Activated CD8-positive, alpha-beta T cell treated with anti-CD3 and anti-CD28 coated beads for 36 hours (primary cell): ENCODE results near the gene IL22RA1. TPM values are rescaled to one million over a fixed set of nuclear protein-coding genes. Genes with fewer than 3 reads are reported as not detected.

Experiments
- ATAC-seq: fragments of 200-7000 bp; cut with Tn5 transposase; one replicate; pipeline ENCODE4 v1.10.0; 2021; ENCODE audit warnings: mild to moderate bottlenecking, moderate library complexity
- CTCF ChIA-PET: fragments of 350-600 bp; sonication (Branson Sonifier 250); formaldehyde crosslinking; loops from one replicate; lab custom pipeline; 2021; ENCODE audit warnings: antibody characterized with exemption; lab: Charles Lee
- POLR2A ChIA-PET: fragments of 350-600 bp; sonication (Branson Sonifier 250); formaldehyde crosslinking; loops from one replicate; lab custom pipeline; 2021; ENCODE audit warnings: antibody characterized with exemption; lab: Charles Lee
- DNase-seq: peaks from one replicate; pipeline ENCODE4 v3.0.0-alpha.2; 2020
- H3K27ac Mint-ChIP-seq: one replicate; pipeline ENCODE4 v1.8.0; 2021; ENCODE audit warnings: mild to moderate bottlenecking, mixed read lengths
- H3K27me3 Mint-ChIP-seq: one replicate; pipeline ENCODE4 v1.8.0; 2021; ENCODE audit warnings: mixed read lengths
- H3K36me3 Mint-ChIP-seq: one replicate; pipeline ENCODE4 v1.8.0; 2021; ENCODE audit warnings: low read depth, mixed read lengths
- H3K4me1 Mint-ChIP-seq: one replicate; pipeline ENCODE4 v1.8.0; 2021; ENCODE audit warnings: low read depth, mixed read lengths
- H3K4me3 Mint-ChIP-seq: one replicate; pipeline ENCODE4 v1.8.0; 2021; ENCODE audit warnings: mild to moderate bottlenecking, moderate library complexity, mixed read lengths
- H3K9me3 Mint-ChIP-seq: one replicate; pipeline ENCODE4 v1.8.0; 2021; ENCODE audit warnings: mixed read lengths
- CTCF ChIP-seq: fragments of 200-600 bp; IDR thresholded peaks from one replicate; pipeline ENCODE4 v1.8.0; 2022; ENCODE audit warnings: antibody characterized with exemption, mild to moderate bottlenecking
- intact Hi-C: fragments of 100-400 bp; cut with micrococcal nuclease; formaldehyde crosslinking; loops from one replicate; pipeline ENCODE4 v1.10.0; 2022
- total RNA-seq, 2 experiments: library from RNA; stranded (reverse); gene quantifications; one replicate each; pipeline ENCODE4 v1.2.3, GENCODE V29; 2021

Gene IL22RA1
- total RNA-seq, 2 experiments from 2014 or later, result not detected

- intact Hi-C loops, result no loop called here
- no peak for TF ChIP-seq CTCF
- H3K4me3 Mint-ChIP-seq, result no peak overlapping the region
- DNase-seq (no peak), ATAC-seq (no peak)
- POLR2A ChIA-PET, result no interaction called here
- no peak overlapping the region for H3K27ac Mint-ChIP-seq
- CTCF ChIA-PET, result interaction anchor here (1.3 to 3.7 kb wide), 2 partner anchors 11 to 12 kb away, joined by 4 to 22 read pairs; no protein-coding TSS in a partner anchor
- H3K9me3 Mint-ChIP-seq, result no peaks in the 10 kb centered on the region
- H3K36me3 Mint-ChIP-seq, result peaks cover 13% of the 10 kb centered on the region
- no peaks in the 10 kb centered on the region for H3K27me3 Mint-ChIP-seq
- H3K4me1 Mint-ChIP-seq, result no peaks in the 10 kb centered on the region
Measured at GRCh38 chr1:24162201-24162600, 19.3 kb upstream of the IL22RA1 start.

- no peak for TF ChIP-seq CTCF
- POLR2A ChIA-PET, result interaction anchor here (0.6 kb wide), 1 partner anchor 663 kb away, joined by 3 read pairs; no protein-coding TSS in a partner anchor
- CTCF ChIA-PET, result interaction anchor here (1.3 kb wide), 1 partner anchor 11 kb away, joined by 4 read pairs; no protein-coding TSS in a partner anchor
- intact Hi-C loops, result no loop called here
- no peaks in the 10 kb centered on the region for H3K4me1 Mint-ChIP-seq
- H3K36me3 Mint-ChIP-seq, result peaks cover 13% of the 10 kb centered on the region
- H3K27me3 Mint-ChIP-seq, result no peaks in the 10 kb centered on the region
- no peak overlapping the region for H3K4me3 Mint-ChIP-seq
- no peaks in the 10 kb centered on the region for H3K9me3 Mint-ChIP-seq
- DNase-seq (no peak), ATAC-seq (no peak)
- H3K27ac Mint-ChIP-seq, result no peak overlapping the region
Measured at GRCh38 chr1:24161270-24161669, 18.3 kb upstream of the IL22RA1 start.

- no peak for TF ChIP-seq CTCF
- H3K36me3 Mint-ChIP-seq, result peaks cover 6% of the 10 kb centered on the region
- intact Hi-C loops, result no loop called here
- H3K4me3 Mint-ChIP-seq, result no peak overlapping the region
- no peak overlapping the region for H3K27ac Mint-ChIP-seq
- ChIA-PET CTCF (interaction anchor here (0.6 to 1.9 kb wide), 3 partner anchors 9 to 232 kb away, joined by 4 to 6 read pairs (median 4); no protein-coding TSS in a partner anchor), POLR2A (no interaction called here)
- no peaks in the 10 kb centered on the region for H3K4me1 Mint-ChIP-seq
- no peaks in the 10 kb centered on the region for H3K9me3 Mint-ChIP-seq
- H3K27me3 Mint-ChIP-seq, result no peaks in the 10 kb centered on the region
- ATAC-seq (no peak), DNase-seq (no peak)
Measured at GRCh38 chr1:24159366-24159765, 16.4 kb upstream of the IL22RA1 start.

GRCh38 chr1:24157918-24158481 is 15.1 kb upstream of the IL22RA1 start:
- ChIA-PET POLR2A (no interaction called here), CTCF (interaction anchor here (1.4 kb wide), 1 partner anchor 8 kb away, joined by 4 read pairs; no protein-coding TSS in a partner anchor)
- no peaks in the 10 kb centered on the region for H3K4me1 Mint-ChIP-seq
- TF ChIP-seq CTCF, result no peak
- ATAC-seq (no peak), DNase-seq (no peak)
- H3K27me3 Mint-ChIP-seq, result peaks cover 2% of the 10 kb centered on the region
- no peak overlapping the region for H3K4me3 Mint-ChIP-seq
- intact Hi-C loops, result no loop called here
- no peaks in the 10 kb centered on the region for H3K9me3 Mint-ChIP-seq
- H3K36me3 Mint-ChIP-seq, result peaks cover 6% of the 10 kb centered on the region
- no peak overlapping the region for H3K27ac Mint-ChIP-seq

GRCh38 chr1:24156542-24157260 is 13.8 kb upstream of the IL22RA1 start:
- H3K9me3 Mint-ChIP-seq, result no peaks in the 10 kb centered on the region
- CTCF ChIA-PET, result no interaction called here
- no peak overlapping the region for H3K4me3 Mint-ChIP-seq
- intact Hi-C loops, result no loop called here
- H3K36me3 Mint-ChIP-seq, result peaks cover 6% of the 10 kb centered on the region
- TF ChIP-seq CTCF, result no peak
- DNase-seq, result no peak
- H3K27me3 Mint-ChIP-seq, result peaks cover 9% of the 10 kb centered on the region
- H3K27ac Mint-ChIP-seq, result no peak overlapping the region
- no peaks in the 10 kb centered on the region for H3K4me1 Mint-ChIP-seq
- POLR2A ChIA-PET, result interaction anchor here (1.6 kb wide), 1 partner anchor 8 kb away, joined by 5 read pairs; no protein-coding TSS in a partner anchor
- ATAC-seq, result no peak
